Measurements from ENCODE around the gene BEAN1. TPM values are rescaled to one million over a fixed set of nuclear protein-coding genes. Genes with fewer than 3 reads are reported as not detected.
"Not testable (repeated sequence)": the region's sequence is repeated elsewhere in the genome, so short reads cannot be mapped to it uniquely, and the experiment has no call there.

BEAN1 gene
- total RNA-seq, 1 donor, result not detected

DNA sequence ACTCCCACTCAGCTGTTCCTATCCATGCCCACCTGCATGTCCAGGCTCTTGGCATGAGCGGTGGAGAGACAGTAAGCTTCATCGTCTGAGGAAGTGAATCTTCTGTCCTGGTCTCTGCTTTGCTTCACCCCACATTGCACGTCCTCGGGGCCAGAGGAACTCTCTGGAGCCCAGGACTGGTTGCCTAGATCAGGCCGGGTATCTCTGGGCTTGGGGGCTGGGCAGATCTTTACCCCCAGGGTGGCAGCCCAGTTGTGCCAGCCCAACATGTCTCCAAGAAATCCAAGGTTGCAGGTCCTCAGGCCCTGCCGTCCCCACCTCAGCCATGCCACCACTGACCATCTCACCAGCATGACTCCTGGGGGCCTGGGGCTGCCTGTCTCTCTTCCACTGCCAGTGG lies 58.3 kb downstream of the BEAN1 start:
- Histone ChIP-seq H3K4me3 (ENCODE audit: low read length) (no peak overlapping the region), H3K9me3 (ENCODE audit: low read depth, low read length) (no peaks in the 10 kb centered on the region), H3K4me1 (ENCODE audit: insufficient read depth, low read length) (peaks cover 61% of the 10 kb centered on the region), H3K27me3 (ENCODE audit: insufficient read depth, low read length) (no peaks in the 10 kb centered on the region)

GRCh38 chr16:66486199-66486772 lies 59.2 kb downstream of the BEAN1 start:
- Histone ChIP-seq H3K4me1 (ENCODE audit: insufficient read depth, low read length) (peaks cover 61% of the 10 kb centered on the region), H3K27me3 (ENCODE audit: insufficient read depth, low read length) (no peaks in the 10 kb centered on the region), H3K4me3 (ENCODE audit: low read length) (no peak overlapping the region), H3K9me3 (ENCODE audit: low read depth, low read length) (no peaks in the 10 kb centered on the region)

DNA sequence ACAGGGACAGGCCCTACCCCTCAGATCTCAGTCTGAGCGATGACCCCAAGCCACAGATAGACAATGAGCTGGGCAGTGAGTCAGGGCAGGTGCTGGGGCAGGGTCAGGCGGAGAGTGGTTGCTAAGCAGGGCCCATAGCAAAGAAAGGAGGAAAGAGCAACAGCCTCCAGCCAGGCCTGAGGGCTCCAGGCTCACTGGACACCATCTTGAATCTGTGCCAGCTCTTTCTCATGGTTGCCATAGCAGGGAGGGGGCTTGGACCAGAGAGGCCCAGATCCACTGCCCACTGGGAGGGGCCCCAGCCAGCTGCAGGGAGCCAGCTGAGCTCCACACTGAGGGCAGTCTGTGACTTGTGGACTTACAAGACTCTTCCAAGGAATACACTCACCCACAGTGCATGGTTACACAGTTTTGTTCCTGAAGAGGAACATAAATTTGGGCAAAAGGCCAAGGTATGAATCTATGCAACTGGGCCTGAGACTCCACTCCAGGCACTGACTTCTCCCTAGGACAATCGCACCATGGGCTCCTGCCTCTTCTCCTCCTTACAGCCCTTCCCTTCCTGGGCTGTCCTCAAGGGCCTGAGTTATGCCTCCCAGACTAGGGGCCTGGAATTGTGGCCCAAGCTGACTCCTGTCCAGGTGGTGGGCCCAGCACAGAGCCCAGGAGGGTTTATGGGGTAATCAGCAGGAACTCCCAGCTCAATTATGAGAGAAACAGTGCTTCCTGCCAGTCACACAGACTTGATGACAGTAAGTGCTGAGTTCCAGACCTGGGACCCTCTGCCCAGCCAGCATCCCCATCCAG lies 59.9 kb downstream of the BEAN1 start:
- no peaks in the 10 kb centered on the region for H3K27me3 ChIP-seq (ENCODE audit: insufficient read depth, low read length)
- no peaks in the 10 kb centered on the region for H3K9me3 ChIP-seq (ENCODE audit: low read depth, low read length)
- no peak overlapping the region for H3K4me3 ChIP-seq (ENCODE audit: low read length)
- H3K4me1 ChIP-seq (ENCODE audit: insufficient read depth, low read length), result peaks cover 61% of the 10 kb centered on the region

GRCh38 chr16:66487580-66488275 lies 60.6 kb downstream of the BEAN1 start:
- H3K27me3 ChIP-seq (ENCODE audit: insufficient read depth, low read length), result no peaks in the 10 kb centered on the region
- no peaks in the 10 kb centered on the region for H3K9me3 ChIP-seq (ENCODE audit: low read depth, low read length)
- no peak overlapping the region for H3K4me3 ChIP-seq (ENCODE audit: low read length)
- H3K4me1 ChIP-seq (ENCODE audit: insufficient read depth, low read length), result peaks cover 61% of the 10 kb centered on the region

DNA sequence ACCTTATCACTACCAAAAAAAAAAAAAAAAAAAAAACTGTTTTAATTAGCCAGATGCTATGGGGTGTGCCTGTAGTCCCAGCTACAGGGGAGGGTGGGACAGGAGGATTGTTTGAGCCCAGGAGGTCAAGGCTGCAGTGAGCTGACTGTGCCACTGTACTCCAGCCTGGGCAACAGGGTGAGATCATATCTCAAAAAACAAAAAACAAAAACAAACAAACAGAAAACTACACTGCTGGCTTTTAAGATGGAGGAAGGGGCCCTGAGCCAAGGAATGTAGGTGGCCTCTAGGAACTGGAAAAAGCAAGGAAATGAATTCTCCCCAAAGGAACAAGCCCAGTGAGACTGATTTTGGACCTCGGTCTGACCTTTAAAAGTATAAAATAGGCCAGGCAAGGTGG lies 61.4 kb downstream of the BEAN1 start:
- Histone ChIP-seq H3K4me3 (ENCODE audit: low read length) (no peak overlapping the region), H3K4me1 (ENCODE audit: insufficient read depth, low read length) (peaks cover 57% of the 10 kb centered on the region), H3K27me3 (ENCODE audit: insufficient read depth, low read length) (no peaks in the 10 kb centered on the region), H3K9me3 (ENCODE audit: low read depth, low read length) (no peaks in the 10 kb centered on the region)

DNA sequence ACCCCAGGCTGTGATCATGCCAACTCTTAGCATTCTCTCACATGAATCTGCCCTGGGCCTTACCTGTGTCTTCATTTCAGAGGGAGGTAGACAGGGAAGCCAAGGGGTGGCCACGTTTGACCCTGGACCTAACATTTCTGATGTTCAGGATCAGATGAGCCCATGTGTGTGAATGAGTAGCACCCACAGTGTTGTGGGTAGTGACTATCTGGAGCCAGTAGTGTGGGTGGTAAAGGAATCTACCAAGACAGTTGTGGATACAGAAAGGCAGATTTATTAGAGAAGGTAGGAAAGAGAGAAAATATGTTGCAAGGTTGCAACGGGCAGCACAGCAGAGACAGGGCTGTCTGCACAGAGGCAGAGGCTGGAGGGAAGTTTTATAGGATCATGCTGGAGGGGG lies 62.3 kb downstream of the BEAN1 start:
- Histone ChIP-seq H3K9me3 (ENCODE audit: low read depth, low read length) (no peaks in the 10 kb centered on the region), H3K27me3 (ENCODE audit: insufficient read depth, low read length) (no peaks in the 10 kb centered on the region), H3K4me1 (ENCODE audit: insufficient read depth, low read length) (peaks cover 48% of the 10 kb centered on the region), H3K4me3 (ENCODE audit: low read length) (no peak overlapping the region)

DNA sequence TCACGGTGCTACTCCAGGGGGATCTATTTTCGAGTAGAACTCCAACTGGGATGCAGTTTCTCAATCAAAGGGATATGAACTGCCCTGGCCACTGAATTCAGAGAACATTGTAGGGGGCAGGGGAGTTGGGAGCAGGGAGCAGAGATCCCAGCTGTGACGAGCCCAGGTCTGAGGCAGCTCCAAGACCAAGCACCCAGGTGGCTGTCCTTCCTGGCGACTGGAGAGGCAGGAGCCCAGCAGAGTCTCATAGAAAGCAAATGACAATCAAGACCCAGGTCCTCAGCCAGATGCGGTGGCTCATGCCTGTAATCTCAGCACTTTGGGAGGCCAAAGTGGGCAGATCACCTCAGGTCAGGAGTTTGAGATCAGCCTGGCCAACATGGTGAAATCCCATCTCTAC lies 62.7 kb downstream of the BEAN1 start:
- Histone ChIP-seq H3K4me3 (ENCODE audit: low read length) (no peak overlapping the region), H3K27me3 (ENCODE audit: insufficient read depth, low read length) (no peaks in the 10 kb centered on the region), H3K9me3 (ENCODE audit: low read depth, low read length) (no peaks in the 10 kb centered on the region), H3K4me1 (ENCODE audit: insufficient read depth, low read length) (peaks cover 44% of the 10 kb centered on the region)

DNA sequence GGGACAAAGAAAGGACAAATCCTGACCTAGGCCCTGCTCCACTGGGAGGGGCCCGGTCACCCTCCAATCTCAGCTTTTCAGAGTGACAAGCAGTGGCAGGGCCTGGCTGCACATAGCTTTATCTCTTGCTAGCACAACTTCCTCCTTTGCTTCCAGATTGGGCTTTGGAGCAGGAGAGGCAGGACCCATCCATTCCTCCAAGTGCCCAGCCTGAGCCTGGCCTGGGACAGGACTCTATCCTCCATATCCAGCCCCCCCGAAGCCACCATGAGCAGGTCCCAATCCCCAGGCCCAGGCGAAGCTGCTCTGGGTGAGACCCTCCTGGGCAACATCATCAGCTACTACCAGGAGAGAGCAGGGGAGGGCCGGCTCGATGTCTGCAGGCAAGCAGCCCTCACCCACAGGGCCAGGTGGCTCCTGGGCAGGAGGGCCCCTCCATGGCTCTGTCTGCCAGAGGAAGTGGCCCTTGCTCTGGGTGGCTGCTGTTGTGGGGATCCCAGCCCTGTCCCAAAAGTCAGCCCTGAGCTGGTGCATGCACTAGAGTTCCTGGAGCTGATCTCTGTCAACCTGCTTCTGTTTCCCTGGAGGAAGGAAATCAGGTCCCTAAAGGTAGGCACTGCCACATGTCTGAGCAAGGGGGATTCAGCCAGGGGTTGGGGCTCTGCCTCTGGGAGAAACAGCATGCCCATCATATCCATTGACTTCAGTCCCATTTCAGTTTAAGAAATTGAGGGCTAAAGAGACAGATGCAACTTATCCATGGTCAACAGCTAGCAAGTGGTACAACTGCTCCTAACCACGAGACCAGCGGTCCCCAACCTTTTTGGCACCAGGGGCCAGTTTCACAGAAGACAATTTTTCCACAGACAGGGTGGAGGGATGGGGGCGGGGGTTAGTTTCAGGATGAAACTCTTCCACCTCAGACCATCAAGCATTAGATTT lies 64.0 kb downstream of the BEAN1 start:
- Histone ChIP-seq H3K4me1 (ENCODE audit: insufficient read depth, low read length) (peaks cover 32% of the 10 kb centered on the region), H3K4me3 (ENCODE audit: low read length) (no peak overlapping the region), H3K9me3 (ENCODE audit: low read depth, low read length) (no peaks in the 10 kb centered on the region), H3K27me3 (ENCODE audit: insufficient read depth, low read length) (no peaks in the 10 kb centered on the region)

DNA sequence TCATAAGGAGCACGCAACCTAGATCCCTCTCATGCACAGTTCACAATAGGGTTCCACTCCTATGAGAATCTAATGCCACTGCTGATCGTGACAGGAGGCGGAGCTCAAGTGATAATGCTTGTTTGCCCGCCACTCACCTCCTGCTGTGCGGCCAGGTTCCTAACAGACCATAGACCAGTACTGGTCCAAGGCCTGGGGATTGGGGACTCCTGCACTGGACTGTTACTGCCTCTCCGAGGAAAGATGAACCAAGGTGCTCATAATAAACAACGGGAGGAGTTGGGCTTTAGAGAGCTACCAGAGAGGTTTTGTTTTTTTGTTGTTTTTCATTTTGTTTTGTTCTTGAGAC lies 64.6 kb downstream of the BEAN1 start:
- Histone ChIP-seq H3K9me3 (ENCODE audit: low read depth, low read length) (no peaks in the 10 kb centered on the region), H3K4me3 (ENCODE audit: low read length) (no peak overlapping the region), H3K27me3 (ENCODE audit: insufficient read depth, low read length) (no peaks in the 10 kb centered on the region), H3K4me1 (ENCODE audit: insufficient read depth, low read length) (peaks cover 25% of the 10 kb centered on the region)

- H3K9me3 ChIP-seq (ENCODE audit: low read depth, low read length), result no peaks in the 10 kb centered on the region
- peaks cover 9% of the 10 kb centered on the region for H3K4me1 ChIP-seq (ENCODE audit: insufficient read depth, low read length)
- no peaks in the 10 kb centered on the region for H3K27me3 ChIP-seq (ENCODE audit: insufficient read depth, low read length)
- H3K4me3 ChIP-seq (ENCODE audit: low read length), result no peak overlapping the region
These were observed 66.7 kb downstream of the BEAN1 start for GRCh38 chr16:66493490-66494401.

GRCh38 chr16:66494916-66495315 lies 67.8 kb downstream of the BEAN1 start:
- Histone ChIP-seq H3K27me3 (ENCODE audit: insufficient read depth, low read length) (no peaks in the 10 kb centered on the region), H3K4me3 (ENCODE audit: low read length) (no peak overlapping the region), H3K4me1 (ENCODE audit: insufficient read depth, low read length) (peaks cover 9% of the 10 kb centered on the region), H3K9me3 (ENCODE audit: low read depth, low read length) (no peaks in the 10 kb centered on the region)

DNA sequence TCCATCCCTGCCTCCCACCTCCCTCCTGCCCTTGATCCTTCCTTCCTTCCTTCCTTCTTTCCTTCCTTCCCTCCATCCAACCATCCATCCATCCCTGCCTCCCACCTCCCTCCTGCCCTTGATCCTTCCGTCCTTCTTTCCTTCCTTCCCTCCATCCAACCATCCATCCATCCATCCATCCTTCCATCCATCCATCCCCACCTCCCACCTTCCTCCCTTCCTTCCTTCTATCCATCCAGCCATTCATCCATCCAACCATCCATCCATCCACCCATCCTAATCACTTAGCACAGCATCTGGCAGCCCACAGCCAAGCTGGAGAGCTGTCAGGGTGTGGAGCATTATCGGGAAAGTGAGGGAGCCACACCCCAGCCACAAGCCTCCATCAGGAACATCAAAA lies 68.3 kb downstream of the BEAN1 start:
- H3K4me1 ChIP-seq (ENCODE audit: insufficient read depth, low read length), result peaks cover 8% of the 10 kb centered on the region
- H3K4me3 ChIP-seq (ENCODE audit: low read length), result no peak overlapping the region
- no peaks in the 10 kb centered on the region for H3K27me3 ChIP-seq (ENCODE audit: insufficient read depth, low read length)
- H3K9me3 ChIP-seq (ENCODE audit: low read depth, low read length), result no peaks in the 10 kb centered on the region

- H3K4me3 ChIP-seq (ENCODE audit: low read length); H3K27me3 ChIP-seq (ENCODE audit: insufficient read depth, low read length); H3K9me3 ChIP-seq (ENCODE audit: low read depth, low read length); H3K4me1 ChIP-seq (ENCODE audit: insufficient read depth, low read length): not testable (repeated sequence)
These were observed 69.1 kb downstream of the BEAN1 start for GRCh38 chr16:66496226-66496625.

DNA sequence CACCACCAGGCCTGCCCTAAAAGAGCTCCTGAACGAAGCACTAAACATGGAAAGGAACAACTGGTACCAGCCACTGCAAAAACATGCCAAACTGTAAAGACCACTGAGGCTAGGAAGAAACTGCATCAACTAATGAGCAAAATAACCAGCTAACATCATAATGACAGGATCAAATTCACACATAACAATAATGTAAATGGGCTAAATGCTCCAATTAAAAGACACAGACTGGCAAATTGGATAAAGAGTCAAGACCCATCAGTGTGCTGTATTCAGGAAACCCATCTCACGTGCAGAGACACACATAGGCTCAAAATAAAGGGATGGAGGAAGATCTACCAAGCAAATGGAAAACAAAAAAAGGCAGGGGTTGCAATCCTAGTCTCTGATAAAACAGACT lies 70.8 kb downstream of the BEAN1 start:
- not testable (repeated sequence) for H3K4me1 ChIP-seq (ENCODE audit: insufficient read depth, low read length); H3K4me3 ChIP-seq (ENCODE audit: low read length); H3K27me3 ChIP-seq (ENCODE audit: insufficient read depth, low read length); H3K9me3 ChIP-seq (ENCODE audit: low read depth, low read length)
